ENCODE data around the gene PABPC3. TPM values are rescaled to one million over a fixed set of nuclear protein-coding genes. Genes with fewer than 3 reads are reported as not detected.

The PABPC3 gene
- under 1 TPM in 2 of 6 experiments, not detected in 4; 0.11 to 0.20 TPM for total RNA-seq
- long read RNA-seq: 0 reads

DNA sequence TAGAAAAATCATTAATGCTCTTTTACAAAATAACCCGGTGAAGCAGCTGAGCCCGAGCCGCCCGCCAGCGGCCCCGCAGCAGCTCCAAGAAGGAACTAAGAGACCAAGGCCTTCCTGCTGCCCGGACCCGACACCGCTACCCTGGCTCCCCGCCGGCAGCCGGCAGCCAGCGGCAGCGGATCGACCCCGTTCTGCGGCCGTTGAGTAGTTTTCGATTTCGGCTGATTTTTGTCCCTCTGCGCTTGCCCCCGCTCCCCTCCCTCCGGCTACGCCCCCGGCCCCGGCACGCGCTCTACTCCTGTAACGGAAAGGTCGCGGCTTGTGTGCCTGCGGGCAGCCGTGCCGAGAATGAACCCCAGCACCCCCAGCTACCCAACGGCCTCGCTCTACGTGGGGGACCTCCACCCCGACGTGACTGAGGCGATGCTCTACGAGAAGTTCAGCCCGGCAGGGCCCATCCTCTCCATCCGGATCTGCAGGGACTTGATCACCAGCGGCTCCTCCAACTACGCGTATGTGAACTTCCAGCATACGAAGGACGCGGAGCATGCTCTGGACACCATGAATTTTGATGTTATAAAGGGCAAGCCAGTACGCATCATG lies at the start of gene PABPC3:
Gene PABPC3 (plus strand): TSS at position 286 of the 603 bp plus-strand sequence. CDS start 63 bp downstream, at position 349.
- H3K4me3 ChIP-seq: no peak within 1 kb of the TSS
- no peak within 1 kb of the TSS for H3K27ac ChIP-seq
- no peaks in the 10 kb centered on the region for H3K36me3 ChIP-seq
- 18% methylated on average over 36 of the region's 50 CpGs for WGBS (ENCODE audit: insufficient coverage, low coverage, low lambda C conversion rate, missing lambda C conversion rate)
- DNase-seq (no peak), ATAC-seq (no peak)
- intact Hi-C loops (cut with DNase I): no loop called here
- no peaks in the 10 kb centered on the region for H3K4me1 ChIP-seq
- H3K9me3 ChIP-seq: no peaks in the 10 kb centered on the region
- TF ChIP-seq CTCF (IDR thresholded peaks at IDR 0.05): no peak
- TF ChIP-seq POLR2A (IDR thresholded peaks at IDR 0.05): no peak
- no peaks in the 10 kb centered on the region for H3K27me3 ChIP-seq

- peaks cover 0 to 14% of the 10 kb centered on the region in 2 donors for H3K27me3 ChIP-seq
- no peak overlapping the region for H3K27ac ChIP-seq
- H3K4me3 ChIP-seq: no peak overlapping the region
- ATAC-seq (no peak), DNase-seq (no peak)
- no peaks in the 10 kb centered on the region for H3K36me3 ChIP-seq
- H3K4me1 ChIP-seq: peaks cover 0 to 4% (median 0%) of the 10 kb centered on the region in 4 donors
- TF ChIP-seq CTCF (IDR thresholded peaks at IDR 0.05) (no peak), POLR2A (IDR thresholded peaks at IDR 0.05) (no peak)
- H3K9me3 ChIP-seq: no peaks in the 10 kb centered on the region
- WGBS (ENCODE audit: insufficient coverage, low coverage, low lambda C conversion rate, missing lambda C conversion rate): 16% methylated on average over 14 of the region's 24 CpGs
- intact Hi-C loops (cut with DNase I): no loop called here
These were observed 49.5 kb upstream of the PABPC3 start for GRCh38 chr13:25046274-25046984.

DNA sequence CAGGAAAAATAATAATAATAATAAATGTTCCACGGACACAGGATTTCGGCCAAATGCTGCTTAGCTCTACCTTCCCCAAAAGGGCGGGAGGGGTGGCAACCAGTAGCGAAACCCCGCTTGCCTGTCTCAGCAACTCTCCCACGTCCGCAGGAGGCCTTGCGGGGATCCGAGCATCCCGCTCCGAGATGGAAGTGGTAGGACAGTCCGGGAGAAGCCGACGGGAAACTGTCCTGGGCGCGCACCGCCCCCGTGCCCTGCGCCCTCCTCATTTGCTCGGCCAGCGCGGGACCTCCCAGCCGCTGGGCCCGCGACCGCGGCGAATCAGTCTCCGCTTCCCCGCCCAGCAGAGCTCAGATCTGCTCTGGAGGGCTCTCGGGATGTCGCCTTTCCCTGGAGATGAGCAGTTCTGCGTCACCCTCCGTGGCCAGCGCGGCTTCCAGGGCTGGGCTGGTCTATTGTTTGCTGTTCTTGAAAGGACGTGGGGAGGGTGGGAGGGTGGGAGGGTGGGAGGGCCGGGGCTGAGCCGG lies 48.9 kb upstream of the PABPC3 start:
- H3K36me3 ChIP-seq: no peaks in the 10 kb centered on the region
- H3K4me1 ChIP-seq: peaks cover 0 to 4% (median 0%) of the 10 kb centered on the region in 4 donors
- no peak for DNase-seq
- WGBS (ENCODE audit: insufficient coverage, low coverage, low lambda C conversion rate, missing lambda C conversion rate): 2% methylated on average over 16 of the region's 39 CpGs
- ATAC-seq: peak in 1 of 4 donors; percentile 36
- H3K4me3 ChIP-seq: no peak overlapping the region
- peaks cover 0 to 14% of the 10 kb centered on the region in 2 donors for H3K27me3 ChIP-seq
- H3K27ac ChIP-seq: no peak overlapping the region
- intact Hi-C loops (cut with DNase I): no loop called here
- H3K9me3 ChIP-seq: no peaks in the 10 kb centered on the region
- TF ChIP-seq POLR2A (IDR thresholded peaks at IDR 0.05) (no peak), CTCF (IDR thresholded peaks at IDR 0.05) (no peak)

GRCh38 chr13:25051065-25051464 lies 44.9 kb upstream of the PABPC3 start:
- DNase-seq (no peak), ATAC-seq (no peak)
- peaks cover 0 to 5% of the 10 kb centered on the region in 2 donors for H3K27me3 ChIP-seq
- H3K36me3 ChIP-seq: no peaks in the 10 kb centered on the region
- H3K9me3 ChIP-seq: no peaks in the 10 kb centered on the region
- H3K4me3 ChIP-seq: no peak overlapping the region
- intact Hi-C loops (cut with DNase I): no loop called here
- whole genome bisulfite sequencing (ENCODE audit: insufficient coverage, low coverage, low lambda C conversion rate, missing lambda C conversion rate): 23% methylated on average over 1 of the region's 1 CpG
- H3K4me1 ChIP-seq: peaks cover 0 to 4% (median 0%) of the 10 kb centered on the region in 4 donors
- TF ChIP-seq POLR2A (IDR thresholded peaks at IDR 0.05) (no peak), CTCF (IDR thresholded peaks at IDR 0.05) (no peak)
- H3K27ac ChIP-seq: no peak overlapping the region
